WTC11 (cell line): ENCODE results near the gene MMRN1. TPM values are rescaled to one million over a fixed set of nuclear protein-coding genes. Genes with fewer than 3 reads are reported as not detected.

ENCODE experiments used
- ATAC-seq: fragments of 200-7000 bp; cut with Tn5 transposase; 2 replicates; pipeline ENCODE4 v1.10.0; 2021; ENCODE audit warnings: mild to moderate bottlenecking, moderate library complexity
- CTCF ChIA-PET: fragments of 300-600 bp; sonication (Branson Sonifier 250); formaldehyde crosslinking; loops from one replicate; lab custom pipeline; 2021; ENCODE audit warnings: antibody characterized with exemption; lab: Charles Lee
- POLR2A ChIA-PET: fragments of 350-600 bp; sonication (Branson Sonifier 250); formaldehyde crosslinking; loops from one replicate; lab custom pipeline; 2021; ENCODE audit warnings: antibody characterized with exemption; lab: Charles Lee
- DNase-seq: peaks from one replicate; pipeline ENCODE4 v3.0.0; 2021; ENCODE audit warnings: low spot score
- H3K27ac Mint-ChIP-seq: 2 replicates; pipeline ENCODE4 v1.8.0; 2021; ENCODE audit warnings: mixed read lengths
- H3K27me3 Mint-ChIP-seq: 2 replicates; pipeline ENCODE4 v1.8.0; 2021; ENCODE audit warnings: low read depth, mild to moderate bottlenecking, moderate library complexity, mixed read lengths
- H3K36me3 Mint-ChIP-seq: 2 replicates; pipeline ENCODE4 v1.8.0; 2021; ENCODE audit warnings: mixed read lengths
- H3K4me1 Mint-ChIP-seq: 2 replicates; pipeline ENCODE4 v1.8.0; 2022; ENCODE audit warnings: mixed read lengths
- H3K4me3 Mint-ChIP-seq: 2 replicates; pipeline ENCODE4 v1.8.0; 2021; ENCODE audit warnings: mild to moderate bottlenecking, moderate library complexity, mixed read lengths
- H3K9me3 Mint-ChIP-seq: 2 replicates; pipeline ENCODE4 v1.8.0; 2021; ENCODE audit warnings: mixed read lengths
- ARID4B ChIP-seq: sonication (generic); formaldehyde crosslinking; IDR thresholded peaks from 2 replicates; pipeline ENCODE4 v1.8.0; 2023; ENCODE audit warnings: missing genetic modification reagents, mild to moderate bottlenecking, borderline replicate concordance
- CBFB ChIP-seq: sonication (generic); formaldehyde crosslinking; IDR thresholded peaks from 2 replicates; pipeline ENCODE4 v1.8.1; 2022; ENCODE audit warnings: mild to moderate bottlenecking, low read depth, missing genetic modification reagents
- ETV6 ChIP-seq: sonication (generic); formaldehyde crosslinking; IDR thresholded peaks from 2 replicates; pipeline ENCODE4 v1.8.1; 2022; ENCODE audit warnings: mild to moderate bottlenecking, missing genetic modification reagents
- HMGA2 ChIP-seq: fragments of 250-450 bp; sonication (Bioruptor Pico); IDR thresholded peaks from 2 replicates; pipeline ENCODE4 v1.4.0; 2021; ENCODE audit warnings: mild to moderate bottlenecking, moderate library complexity
- JAZF1 ChIP-seq: fragments of 250-450 bp; sonication (Bioruptor Pico); IDR thresholded peaks from 2 replicates; pipeline ENCODE4 v1.9.0; 2021; ENCODE audit warnings: moderate library complexity, mild to moderate bottlenecking, inconsistent platforms
- NFATC4 ChIP-seq: fragments of 250-450 bp; sonication (Bioruptor Pico); IDR thresholded peaks from 2 replicates; pipeline ENCODE4 v1.9.0; 2021; ENCODE audit warnings: mild to moderate bottlenecking
- OVOL2 ChIP-seq: fragments of 250-450 bp; sonication (Bioruptor Pico); IDR thresholded peaks from 2 replicates; pipeline ENCODE4 v1.9.0; 2021; ENCODE audit warnings: mild to moderate bottlenecking, borderline replicate concordance
- PRDM15 ChIP-seq: sonication (generic); formaldehyde crosslinking; IDR thresholded peaks from 2 replicates; pipeline ENCODE4 v1.8.0; 2022; ENCODE audit warnings: missing genetic modification reagents
- SOX15 ChIP-seq: fragments of 250-450 bp; sonication (Bioruptor Pico); IDR thresholded peaks from 2 replicates; pipeline ENCODE4 v1.9.0; 2021; ENCODE audit warnings: mild to moderate bottlenecking
- SP1 ChIP-seq: sonication (generic); formaldehyde crosslinking; conservative IDR thresholded peaks from 2 replicates; pipeline ENCODE4 v1.8.1; 2022; ENCODE audit warnings: missing genetic modification reagents
- TCF7 ChIP-seq: sonication (generic); formaldehyde crosslinking; IDR thresholded peaks from 2 replicates; pipeline ENCODE4 v1.8.0; 2022; ENCODE audit warnings: mild to moderate bottlenecking, low read depth, missing genetic modification reagents, moderate library complexity
- TEAD1 ChIP-seq: sonication (generic); formaldehyde crosslinking; IDR thresholded peaks from 2 replicates; pipeline ENCODE4 v1.8.0; 2022; ENCODE audit warnings: mild to moderate bottlenecking, missing genetic modification reagents
- ZNF219 ChIP-seq: sonication (generic); formaldehyde crosslinking; IDR thresholded peaks from 2 replicates; pipeline ENCODE4 v1.8.0; 2023; ENCODE audit warnings: missing genetic modification reagents, mild to moderate bottlenecking, borderline replicate concordance
- ZNF232 ChIP-seq: sonication (generic); formaldehyde crosslinking; IDR thresholded peaks from 2 replicates; pipeline ENCODE4 v1.8.0; 2022; ENCODE audit warnings: mild to moderate bottlenecking, missing genetic modification reagents
- ZNF416 ChIP-seq: fragments of 250-450 bp; sonication (Bioruptor Pico); IDR thresholded peaks from 2 replicates; pipeline ENCODE4 v1.9.0; 2021; ENCODE audit warnings: mild to moderate bottlenecking, inconsistent platforms
- ZNF671 ChIP-seq: fragments of 250-450 bp; sonication (Bioruptor Pico); IDR thresholded peaks from 2 replicates; pipeline ENCODE4 v1.8.0; 2021; ENCODE audit warnings: mild to moderate bottlenecking
- total RNA-seq: library from RNA; stranded (reverse); gene quantifications from 3 replicates; pipeline ENCODE4 v1.2.3, GENCODE V29; 2021
- TF ChIP-seq, protein P1 (sequence below): fragments of 250-450 bp; sonication (Bioruptor Pico); IDR thresholded peaks from 2 replicates; pipeline ENCODE4 v1.9.0; 2021; ENCODE audit warnings: mild to moderate bottlenecking, borderline replicate concordance
- TF ChIP-seq, protein P2 (sequence below): sonication (generic); formaldehyde crosslinking; conservative IDR thresholded peaks from 2 replicates; pipeline ENCODE4 v1.8.1; 2022; ENCODE audit warnings: mild to moderate bottlenecking, missing genetic modification reagents
- TF ChIP-seq, protein P3 (sequence below): fragments of 250-450 bp; sonication (Bioruptor Pico); IDR thresholded peaks from 2 replicates; pipeline ENCODE4 v1.9.0; 2021; ENCODE audit warnings: mild to moderate bottlenecking
- TF ChIP-seq, protein P4 (sequence below): fragments of 250-450 bp; sonication (Bioruptor Pico); IDR thresholded peaks from 2 replicates; pipeline ENCODE4 v1.9.0; 2021; ENCODE audit warnings: moderate library complexity, mild to moderate bottlenecking, inconsistent platforms, borderline replicate concordance
- TF ChIP-seq, protein P5 (sequence below): fragments of 250-450 bp; sonication (Bioruptor Pico); IDR thresholded peaks from 2 replicates; pipeline ENCODE4 v1.9.0; 2021; ENCODE audit warnings: mild to moderate bottlenecking

Gene MMRN1
- total RNA-seq, 1 experiment from 2014 or later, result not detected

- TF ChIP-seq OVOL2 (CRISPR knock-in tag), result no peak
- no peak for TF ChIP-seq PRDM15 (CRISPR knock-in tag)
- no peak for TF ChIP-seq ZNF416 (CRISPR knock-in tag)
- TF ChIP-seq, protein P1, sequence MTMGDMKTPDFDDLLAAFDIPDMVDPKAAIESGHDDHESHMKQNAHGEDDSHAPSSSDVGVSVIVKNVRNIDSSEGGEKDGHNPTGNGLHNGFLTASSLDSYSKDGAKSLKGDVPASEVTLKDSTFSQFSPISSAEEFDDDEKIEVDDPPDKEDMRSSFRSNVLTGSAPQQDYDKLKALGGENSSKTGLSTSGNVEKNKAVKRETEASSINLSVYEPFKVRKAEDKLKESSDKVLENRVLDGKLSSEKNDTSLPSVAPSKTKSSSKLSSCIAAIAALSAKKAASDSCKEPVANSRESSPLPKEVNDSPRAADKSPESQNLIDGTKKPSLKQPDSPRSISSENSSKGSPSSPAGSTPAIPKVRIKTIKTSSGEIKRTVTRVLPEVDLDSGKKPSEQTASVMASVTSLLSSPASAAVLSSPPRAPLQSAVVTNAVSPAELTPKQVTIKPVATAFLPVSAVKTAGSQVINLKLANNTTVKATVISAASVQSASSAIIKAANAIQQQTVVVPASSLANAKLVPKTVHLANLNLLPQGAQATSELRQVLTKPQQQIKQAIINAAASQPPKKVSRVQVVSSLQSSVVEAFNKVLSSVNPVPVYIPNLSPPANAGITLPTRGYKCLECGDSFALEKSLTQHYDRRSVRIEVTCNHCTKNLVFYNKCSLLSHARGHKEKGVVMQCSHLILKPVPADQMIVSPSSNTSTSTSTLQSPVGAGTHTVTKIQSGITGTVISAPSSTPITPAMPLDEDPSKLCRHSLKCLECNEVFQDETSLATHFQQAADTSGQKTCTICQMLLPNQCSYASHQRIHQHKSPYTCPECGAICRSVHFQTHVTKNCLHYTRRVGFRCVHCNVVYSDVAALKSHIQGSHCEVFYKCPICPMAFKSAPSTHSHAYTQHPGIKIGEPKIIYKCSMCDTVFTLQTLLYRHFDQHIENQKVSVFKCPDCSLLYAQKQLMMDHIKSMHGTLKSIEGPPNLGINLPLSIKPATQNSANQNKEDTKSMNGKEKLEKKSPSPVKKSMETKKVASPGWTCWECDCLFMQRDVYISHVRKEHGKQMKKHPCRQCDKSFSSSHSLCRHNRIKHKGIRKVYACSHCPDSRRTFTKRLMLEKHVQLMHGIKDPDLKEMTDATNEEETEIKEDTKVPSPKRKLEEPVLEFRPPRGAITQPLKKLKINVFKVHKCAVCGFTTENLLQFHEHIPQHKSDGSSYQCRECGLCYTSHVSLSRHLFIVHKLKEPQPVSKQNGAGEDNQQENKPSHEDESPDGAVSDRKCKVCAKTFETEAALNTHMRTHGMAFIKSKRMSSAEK (CRISPR knock-in tag), result no peak
- TF ChIP-seq NFATC4, result no peak
- no peak for TF ChIP-seq ZNF232 (CRISPR knock-in tag)
- TF ChIP-seq, protein P2, sequence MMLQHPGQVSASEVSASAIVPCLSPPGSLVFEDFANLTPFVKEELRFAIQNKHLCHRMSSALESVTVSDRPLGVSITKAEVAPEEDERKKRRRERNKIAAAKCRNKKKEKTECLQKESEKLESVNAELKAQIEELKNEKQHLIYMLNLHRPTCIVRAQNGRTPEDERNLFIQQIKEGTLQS (CRISPR knock-in tag), result no peak
- no peak for TF ChIP-seq SOX15 (CRISPR knock-in tag)
- TF ChIP-seq CBFB (CRISPR knock-in tag), result no peak
- TF ChIP-seq TCF7 (CRISPR knock-in tag), result no peak
- TF ChIP-seq, protein P3, sequence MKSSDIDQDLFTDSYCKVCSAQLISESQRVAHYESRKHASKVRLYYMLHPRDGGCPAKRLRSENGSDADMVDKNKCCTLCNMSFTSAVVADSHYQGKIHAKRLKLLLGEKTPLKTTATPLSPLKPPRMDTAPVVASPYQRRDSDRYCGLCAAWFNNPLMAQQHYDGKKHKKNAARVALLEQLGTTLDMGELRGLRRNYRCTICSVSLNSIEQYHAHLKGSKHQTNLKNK (CRISPR knock-in tag), result no peak
- TF ChIP-seq ETV6 (CRISPR knock-in tag), result no peak
- no peak for TF ChIP-seq HMGA2 (CRISPR knock-in tag)
- TF ChIP-seq ZNF219 (CRISPR knock-in tag), result no peak
Observed at GRCh38 chr4:89889289-89889688, 5.4 kb upstream of the MMRN1 start (continued).

DNA sequence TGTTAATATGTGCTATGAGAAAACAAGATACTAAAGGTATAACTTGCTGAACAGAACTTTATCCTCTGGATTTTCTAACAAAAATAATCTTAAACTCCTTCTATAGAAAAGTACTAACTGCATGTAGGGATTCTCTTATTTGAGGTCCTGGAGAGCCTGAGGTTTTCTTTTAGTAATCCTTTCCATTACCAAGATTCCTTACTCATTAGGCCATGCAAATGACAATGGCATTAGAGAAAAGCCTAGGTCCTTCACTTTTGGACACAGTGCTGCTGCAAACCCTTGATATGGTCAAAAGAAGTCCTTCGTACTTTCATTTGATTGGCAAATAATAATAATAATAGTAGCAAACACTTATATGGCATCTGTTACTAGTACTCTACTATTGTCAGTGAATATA, 3.2 kb downstream of the MMRN1 start:
- Mint-ChIP-seq H3K4me3 (no peak overlapping the region), H3K4me1 (no peaks in the 10 kb centered on the region), H3K27ac (no peak overlapping the region), H3K9me3 (no peaks in the 10 kb centered on the region), H3K36me3 (no peaks in the 10 kb centered on the region), H3K27me3 (no peaks in the 10 kb centered on the region)
- ATAC-seq, result no peak
- no peak for DNase-seq
- ChIA-PET POLR2A (no interaction called here), CTCF (no interaction called here)
- TF ChIP-seq SP1 (CRISPR knock-in tag), result no peak
- TF ChIP-seq ARID4B, result no peak
- TF ChIP-seq ZNF232 (CRISPR knock-in tag), result no peak
- TF ChIP-seq SOX15 (CRISPR knock-in tag), result no peak
- TF ChIP-seq CBFB (CRISPR knock-in tag), result no peak
- TF ChIP-seq, protein P4, sequence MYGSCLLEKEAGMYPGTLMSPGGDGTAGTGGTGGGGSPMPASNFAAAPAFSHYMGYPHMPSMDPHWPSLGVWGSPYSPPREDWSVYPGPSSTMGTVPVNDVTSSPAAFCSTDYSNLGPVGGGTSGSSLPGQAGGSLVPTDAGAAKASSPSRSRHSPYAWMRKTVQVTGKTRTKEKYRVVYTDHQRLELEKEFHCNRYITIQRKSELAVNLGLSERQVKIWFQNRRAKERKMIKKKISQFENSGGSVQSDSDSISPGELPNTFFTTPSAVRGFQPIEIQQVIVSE (CRISPR knock-in tag), result no peak
- TF ChIP-seq JAZF1 (CRISPR knock-in tag), result no peak
- TF ChIP-seq ZNF671 (CRISPR knock-in tag), result no peak
- no peak for TF ChIP-seq TEAD1 (CRISPR knock-in tag)
- TF ChIP-seq, protein P5, sequence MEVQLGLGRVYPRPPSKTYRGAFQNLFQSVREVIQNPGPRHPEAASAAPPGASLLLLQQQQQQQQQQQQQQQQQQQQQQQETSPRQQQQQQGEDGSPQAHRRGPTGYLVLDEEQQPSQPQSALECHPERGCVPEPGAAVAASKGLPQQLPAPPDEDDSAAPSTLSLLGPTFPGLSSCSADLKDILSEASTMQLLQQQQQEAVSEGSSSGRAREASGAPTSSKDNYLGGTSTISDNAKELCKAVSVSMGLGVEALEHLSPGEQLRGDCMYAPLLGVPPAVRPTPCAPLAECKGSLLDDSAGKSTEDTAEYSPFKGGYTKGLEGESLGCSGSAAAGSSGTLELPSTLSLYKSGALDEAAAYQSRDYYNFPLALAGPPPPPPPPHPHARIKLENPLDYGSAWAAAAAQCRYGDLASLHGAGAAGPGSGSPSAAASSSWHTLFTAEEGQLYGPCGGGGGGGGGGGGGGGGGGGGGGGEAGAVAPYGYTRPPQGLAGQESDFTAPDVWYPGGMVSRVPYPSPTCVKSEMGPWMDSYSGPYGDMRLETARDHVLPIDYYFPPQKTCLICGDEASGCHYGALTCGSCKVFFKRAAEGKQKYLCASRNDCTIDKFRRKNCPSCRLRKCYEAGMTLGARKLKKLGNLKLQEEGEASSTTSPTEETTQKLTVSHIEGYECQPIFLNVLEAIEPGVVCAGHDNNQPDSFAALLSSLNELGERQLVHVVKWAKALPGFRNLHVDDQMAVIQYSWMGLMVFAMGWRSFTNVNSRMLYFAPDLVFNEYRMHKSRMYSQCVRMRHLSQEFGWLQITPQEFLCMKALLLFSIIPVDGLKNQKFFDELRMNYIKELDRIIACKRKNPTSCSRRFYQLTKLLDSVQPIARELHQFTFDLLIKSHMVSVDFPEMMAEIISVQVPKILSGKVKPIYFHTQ, result no peak
